HG02588 (cell line): ENCODE measurements around the gene SCAMP4.
A peak's percentile ranks its signal among the peaks of the same experiment; 100 is the strongest.

Experiments used
- ATAC-seq: cut with Tn5 transposase; IDR thresholded peaks from one replicate; pipeline ENCODE4 v1.9.1; 2021; ENCODE audit warnings: mild to moderate bottlenecking, moderate library complexity; ENCODE audit not compliant: unreplicated experiment

SCAMP4 gene, protein sequence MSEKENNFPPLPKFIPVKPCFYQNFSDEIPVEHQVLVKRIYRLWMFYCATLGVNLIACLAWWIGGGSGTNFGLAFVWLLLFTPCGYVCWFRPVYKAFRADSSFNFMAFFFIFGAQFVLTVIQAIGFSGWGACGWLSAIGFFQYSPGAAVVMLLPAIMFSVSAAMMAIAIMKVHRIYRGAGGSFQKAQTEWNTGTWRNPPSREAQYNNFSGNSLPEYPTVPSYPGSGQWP

GRCh38 chr19:1905110-1905862 is at the start of gene SCAMP4, which contains the start of gene ADAT3:
Gene SCAMP4, plus strand, starts transcription at chr19:1905399. Its CDS starts 9,621 bp downstream, at chr19:1915020.
Gene ADAT3, plus strand, starts transcription at chr19:1905399. Its CDS starts 6,649 bp downstream, at chr19:1912048.
- ATAC-seq, result peak; percentile 77

DNA sequence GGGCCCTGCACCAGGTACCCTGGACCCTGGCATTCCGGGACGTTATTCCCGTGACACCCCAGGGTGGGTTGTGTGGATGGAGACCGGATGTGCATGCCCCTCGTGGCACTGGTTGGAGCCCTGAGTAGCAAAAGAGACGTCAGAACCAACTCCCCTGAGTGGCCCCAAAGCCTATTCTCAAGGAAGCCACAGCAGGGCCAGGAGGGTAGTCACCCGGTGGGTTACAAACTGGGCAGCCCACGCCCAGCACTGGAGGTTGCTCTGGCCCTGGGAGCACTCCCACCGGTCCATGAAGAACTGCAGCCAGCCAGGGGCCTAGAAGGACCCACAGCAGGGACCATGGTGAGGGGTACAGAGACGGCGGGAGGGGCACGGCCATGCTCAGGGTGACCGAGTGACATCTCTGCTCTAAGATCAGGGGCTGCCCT is 49.4 kb upstream of the SCAMP4 start:
- no peak for ATAC-seq

DNA sequence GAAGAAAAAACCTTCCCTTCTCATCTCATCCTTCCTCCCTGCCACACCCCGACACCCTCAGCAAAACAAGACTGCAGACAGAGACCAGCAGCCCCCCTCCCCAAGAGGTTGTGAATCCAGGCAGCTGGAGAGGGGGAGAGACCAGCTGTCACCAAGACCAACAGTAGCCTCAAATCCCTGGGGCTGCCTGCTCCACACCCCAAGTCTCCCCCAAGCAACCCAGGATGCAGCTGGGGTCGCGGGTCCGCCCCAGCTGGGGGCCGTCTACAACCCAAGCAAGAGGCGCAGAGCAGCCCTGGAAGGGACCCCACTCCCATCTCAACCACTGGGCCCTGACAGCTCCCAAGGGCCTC is 48.9 kb upstream of the SCAMP4 start:
- no peak for ATAC-seq

- peak; percentile 26 for ATAC-seq
Measured at GRCh38 chr19:1856698-1857603, 48.2 kb upstream of the SCAMP4 start.

- ATAC-seq, result no peak
Measured at GRCh38 chr19:1857648-1858326, 47.4 kb upstream of the SCAMP4 start.

DNA sequence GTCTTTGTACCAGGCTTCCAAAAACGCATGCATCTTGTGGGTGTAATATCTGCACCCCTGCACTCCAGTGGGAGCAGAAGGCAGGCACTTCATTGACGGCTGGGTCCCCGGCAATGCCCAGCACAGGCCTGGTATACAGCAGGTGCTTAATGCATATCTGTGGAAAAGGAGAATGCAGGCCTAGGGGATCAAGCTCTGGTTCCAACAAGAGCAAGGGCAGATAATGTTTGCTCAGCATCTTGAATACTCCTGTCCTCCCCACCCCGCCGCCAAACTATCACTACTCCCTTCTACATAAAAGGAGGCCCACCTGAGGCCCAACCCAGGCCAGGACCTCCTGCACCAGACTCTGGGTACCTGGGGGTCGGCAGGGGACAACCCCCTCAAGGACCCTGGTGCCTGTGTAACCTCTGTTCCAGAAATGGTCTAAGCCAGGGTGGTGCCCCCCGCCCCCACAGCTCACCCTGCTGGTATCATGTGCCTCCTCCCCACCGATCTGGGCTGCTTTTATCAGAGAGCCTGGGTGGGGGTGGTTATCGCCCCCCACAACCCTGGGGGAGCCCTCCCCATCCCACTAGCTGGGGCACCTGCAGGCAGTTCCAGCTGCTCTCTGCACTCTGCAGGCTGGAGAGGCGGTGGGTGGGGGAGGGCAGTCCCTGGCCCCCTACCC is 46.7 kb upstream of the SCAMP4 start:
- no peak for ATAC-seq

GRCh38 chr19:1859331-1859781 is 45.8 kb upstream of the SCAMP4 start:
- ATAC-seq, result no peak

DNA sequence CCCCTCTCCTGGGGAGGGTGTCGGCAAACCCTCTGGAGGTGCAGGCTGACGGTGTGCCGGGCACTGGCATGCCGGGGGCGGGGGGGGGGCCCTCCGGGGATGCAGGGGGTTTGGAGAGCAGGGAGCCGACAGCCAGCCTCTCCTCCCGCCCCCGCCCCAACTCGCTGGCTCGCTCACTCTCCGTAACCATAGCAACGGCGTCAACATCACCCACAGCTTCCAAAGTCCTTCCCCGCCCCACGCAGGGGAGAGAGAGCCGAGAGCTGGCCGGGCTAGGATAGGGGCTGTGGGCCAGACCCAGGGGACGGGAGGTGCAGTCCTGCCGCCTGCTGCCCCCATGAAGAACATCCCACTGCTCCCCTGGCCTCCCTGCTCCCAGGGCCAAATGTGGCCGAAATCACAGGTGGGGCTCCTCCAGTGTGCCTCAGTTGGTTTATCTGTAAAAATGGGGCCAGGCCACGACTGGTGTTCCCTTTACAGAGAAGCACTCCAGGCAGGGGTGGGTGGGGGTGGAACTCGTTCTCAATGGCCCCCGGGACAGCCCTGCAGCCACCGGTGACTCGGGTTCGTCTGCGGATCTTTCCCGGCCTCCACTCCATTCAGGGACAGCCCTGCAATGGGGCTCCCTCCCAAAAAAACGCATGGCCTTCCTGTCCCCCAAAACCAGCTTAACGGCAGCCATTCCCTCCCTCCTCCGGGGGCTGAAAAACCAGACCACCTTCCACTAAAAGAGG is 45.0 kb upstream of the SCAMP4 start:
- ATAC-seq, result no peak

- no peak for ATAC-seq
Measured at GRCh38 chr19:1860821-1861598, 44.2 kb upstream of the SCAMP4 start.

- no peak for ATAC-seq
Measured at GRCh38 chr19:1861599-1862031, 43.6 kb upstream of the SCAMP4 start.

- ATAC-seq, result no peak
Measured at GRCh38 chr19:1862068-1862423, 43.2 kb upstream of the SCAMP4 start.

GRCh38 chr19:1862424-1863327 is 42.5 kb upstream of the SCAMP4 start:
- ATAC-seq, result peak; percentile 2

GRCh38 chr19:1863328-1863637 is 41.9 kb upstream of the SCAMP4 start, which contains the start of gene KLF16:
Gene KLF16, minus strand, starts transcription at chr19:1863579. Its CDS starts 82 bp downstream, at chr19:1863497.
- no peak for ATAC-seq

DNA sequence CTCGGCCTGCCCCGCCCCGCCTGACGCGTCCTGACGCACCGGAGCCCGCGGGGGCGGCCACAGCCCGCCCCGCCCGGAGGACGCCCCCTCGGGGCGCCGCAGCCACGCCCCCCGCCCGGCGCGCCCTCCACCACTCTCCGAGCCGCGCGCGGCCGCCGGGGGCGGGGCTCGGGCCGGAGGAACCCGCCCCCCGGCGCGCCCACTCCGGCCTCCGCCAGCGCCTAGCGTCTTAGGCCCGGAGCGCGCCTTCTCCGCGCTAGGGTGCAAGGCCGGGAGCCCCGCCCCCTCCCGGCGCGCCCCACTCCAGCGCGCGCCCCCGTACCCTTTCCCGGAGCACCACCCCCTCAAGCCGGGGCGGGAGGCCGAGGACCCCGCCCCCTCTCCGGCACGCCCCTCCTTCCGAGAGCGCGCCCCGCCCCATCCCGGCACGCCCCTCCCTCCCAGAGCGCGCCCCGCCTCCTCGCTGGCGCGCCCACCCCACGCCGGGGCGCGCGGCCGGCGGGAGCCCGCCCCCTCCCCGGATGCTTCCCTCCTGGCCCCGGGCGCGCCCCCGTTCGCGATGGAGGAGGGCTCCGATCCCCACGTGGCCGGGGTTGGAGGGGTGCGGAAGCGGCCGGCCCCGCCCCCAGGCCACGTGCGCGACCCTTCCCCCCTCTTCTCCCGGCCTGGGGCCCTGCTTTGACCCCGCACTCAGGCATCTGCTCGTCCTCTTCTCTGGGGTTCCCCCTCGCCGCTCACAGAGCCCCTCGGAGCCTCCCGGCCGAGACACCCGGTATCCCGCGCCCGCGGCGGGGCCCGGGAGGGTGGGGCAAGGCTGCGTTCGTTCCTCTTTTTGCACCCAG is 41.3 kb upstream of the SCAMP4 start:
- ATAC-seq, result peak; percentile 51

- peak; percentile 30 for ATAC-seq
Measured at GRCh38 chr19:1864480-1865171, 40.6 kb upstream of the SCAMP4 start.
